DOHH2 (cell line): Measurements from ENCODE around the gene OSBPL10.

ENCODE experiments used
- EZH2phosphoT487 ChIP-seq: fragments of 200-600 bp; sonication (generic); IDR thresholded peaks from 2 replicates; pipeline ENCODE4 v1.6.1; 2017; ENCODE audit warnings: borderline replicate concordance, mild to moderate bottlenecking, antibody characterized with exemption, low read length, moderate library complexity, mixed read lengths
- TF ChIP-seq, protein P1 (sequence below): fragments of 200-600 bp; sonication (generic); IDR thresholded peaks from one replicate; pipeline ENCODE4 v1.5.1; 2014; ENCODE audit warnings: antibody characterized with exemption, mild to moderate bottlenecking, low read depth, low read length; ENCODE audit not compliant: poor library complexity, severe bottlenecking

DNA sequence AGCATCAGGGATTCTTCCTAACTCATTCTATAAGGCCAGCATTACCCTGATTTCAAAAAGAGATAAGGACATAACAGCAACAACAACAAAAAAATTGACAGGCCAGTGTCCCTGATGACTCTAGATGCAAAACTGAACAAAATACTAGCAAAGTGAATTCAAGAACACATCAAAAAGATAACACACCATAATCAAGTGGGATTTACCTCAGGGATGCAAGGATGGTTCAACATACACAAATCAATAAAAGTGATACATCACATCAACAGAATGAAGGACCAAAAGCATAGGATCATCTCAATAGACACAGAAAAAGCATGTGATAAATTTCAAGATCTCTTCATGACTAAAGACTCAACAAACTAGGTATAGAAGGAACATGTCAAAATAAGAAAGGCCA lies 328.8 kb downstream of the OSBPL10 start:
- TF ChIP-seq, protein P1, sequence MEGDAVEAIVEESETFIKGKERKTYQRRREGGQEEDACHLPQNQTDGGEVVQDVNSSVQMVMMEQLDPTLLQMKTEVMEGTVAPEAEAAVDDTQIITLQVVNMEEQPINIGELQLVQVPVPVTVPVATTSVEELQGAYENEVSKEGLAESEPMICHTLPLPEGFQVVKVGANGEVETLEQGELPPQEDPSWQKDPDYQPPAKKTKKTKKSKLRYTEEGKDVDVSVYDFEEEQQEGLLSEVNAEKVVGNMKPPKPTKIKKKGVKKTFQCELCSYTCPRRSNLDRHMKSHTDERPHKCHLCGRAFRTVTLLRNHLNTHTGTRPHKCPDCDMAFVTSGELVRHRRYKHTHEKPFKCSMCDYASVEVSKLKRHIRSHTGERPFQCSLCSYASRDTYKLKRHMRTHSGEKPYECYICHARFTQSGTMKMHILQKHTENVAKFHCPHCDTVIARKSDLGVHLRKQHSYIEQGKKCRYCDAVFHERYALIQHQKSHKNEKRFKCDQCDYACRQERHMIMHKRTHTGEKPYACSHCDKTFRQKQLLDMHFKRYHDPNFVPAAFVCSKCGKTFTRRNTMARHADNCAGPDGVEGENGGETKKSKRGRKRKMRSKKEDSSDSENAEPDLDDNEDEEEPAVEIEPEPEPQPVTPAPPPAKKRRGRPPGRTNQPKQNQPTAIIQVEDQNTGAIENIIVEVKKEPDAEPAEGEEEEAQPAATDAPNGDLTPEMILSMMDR: no peak
- TF ChIP-seq EZH2phosphoT487: no peak
